Fibroblast of the aortic adventitia (primary cell): Measurements from ENCODE around the gene ZNF580. TPM values are rescaled to one million over a fixed set of nuclear protein-coding genes. Genes with fewer than 3 reads are reported as not detected.
A peak's percentile ranks its signal among the peaks of the same experiment; 100 is the strongest.

ENCODE experiments used
- DNase-seq: peaks from one replicate; pipeline ENCODE4 v3.0.0-alpha.2; 2010; ENCODE audit warnings: low read depth
- H3K4me3 ChIP-seq: 2 replicates; pipeline ENCODE4 v1.5.1; 2011; ENCODE audit warnings: low read depth, mild to moderate bottlenecking, control low read depth, low read length, moderate library complexity
- CTCF ChIP-seq: IDR thresholded peaks from 2 replicates; pipeline ENCODE4 v1.5.1; 2011; ENCODE audit warnings: mild to moderate bottlenecking, low read length, control low read depth, inconsistent platforms; ENCODE audit not compliant: insufficient read depth
- total RNA-seq: library from RNA; depleted of rRNA; stranded (reverse); fragments of >200 nt; gene quantifications from 2 replicates; pipeline ENCODE4 v1.2.3, GENCODE V29; 2012; ENCODE audit warnings: low replicate concordance

Gene ZNF580
- total RNA-seq, 1 donor: 6.3 TPM

DNA sequence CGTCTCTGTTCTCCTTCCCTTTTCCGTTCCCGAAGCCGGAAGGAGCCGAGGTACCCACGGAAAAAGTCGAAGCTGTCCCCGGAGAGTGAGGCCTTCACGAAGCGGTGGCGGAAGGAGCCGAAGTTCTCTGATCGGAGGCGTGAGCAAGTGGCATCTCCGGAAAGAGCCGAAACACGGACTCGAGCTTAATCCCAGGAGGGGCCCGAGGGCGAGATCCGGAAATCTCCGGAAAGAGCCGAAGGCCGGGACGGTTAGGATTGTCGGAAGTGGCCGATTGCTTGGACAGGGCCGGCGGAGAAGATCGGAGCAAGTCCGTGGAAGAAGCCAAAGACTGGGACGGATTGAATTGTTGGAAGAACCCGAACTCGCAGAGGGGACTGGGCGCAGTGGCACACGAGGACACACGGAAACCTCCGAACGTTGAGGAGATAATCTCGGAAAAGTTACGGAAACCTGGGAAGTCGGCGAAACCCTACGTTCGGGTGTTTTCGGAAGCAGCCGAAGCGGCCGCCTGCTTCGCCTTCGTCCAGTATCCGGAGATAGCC, 13.6 kb downstream of the ZNF580 start:
- DNase-seq: peak; percentile 100
- peak overlapping the region; percentile 92 for H3K4me3 ChIP-seq
- TF ChIP-seq CTCF: no peak

- no peak for TF ChIP-seq CTCF
- peak; percentile 61 for DNase-seq
- H3K4me3 ChIP-seq: peak within 1 kb of the TSS; percentile 92
Observed at GRCh38 chr19:55654868-55655647, 14.3 kb downstream of the ZNF580 start, which contains the start of gene U2AF2. TSS of gene U2AF2 (plus strand) at chr19:55655035. CDS start at chr19:55655105, 70 bp downstream.

- no peak for DNase-seq
- TF ChIP-seq CTCF: no peak
Observed at GRCh38 chr19:55655648-55656040, 14.8 kb downstream of the ZNF580 start.

DNA sequence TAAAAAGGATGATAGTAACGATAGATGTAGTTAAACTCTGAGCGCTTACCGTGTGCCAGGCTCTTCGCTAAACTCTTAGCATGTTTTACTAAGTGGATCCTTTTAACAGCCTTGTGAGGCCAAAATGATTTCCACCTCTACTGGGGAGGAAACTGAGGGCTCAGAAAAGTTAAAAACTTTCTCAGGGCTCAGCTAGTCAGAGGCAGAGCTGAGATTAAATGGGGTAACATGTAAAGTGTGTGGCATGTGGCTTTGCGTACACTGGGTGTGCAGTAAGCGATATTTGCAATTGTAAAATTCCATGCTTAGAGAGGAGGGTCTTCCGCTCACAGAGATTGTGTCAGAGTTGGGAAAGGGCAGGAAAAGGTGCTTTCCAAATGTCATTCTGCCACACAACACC, 15.8 kb downstream of the ZNF580 start:
- H3K4me3 ChIP-seq: peak overlapping the region; percentile 92
- DNase-seq: no peak
- TF ChIP-seq CTCF: no peak

More at GRCh38 chr19:55655648-55656040, 14.8 kb downstream of the ZNF580 start:
- H3K4me3 ChIP-seq: peak overlapping the region; percentile 92

GRCh38 chr19:55656988-55657747, 16.4 kb downstream of the ZNF580 start:
- DNase-seq: no peak
- H3K4me3 ChIP-seq: peak overlapping the region; percentile 92
- TF ChIP-seq CTCF: no peak

- no peak for DNase-seq
- no peak for TF ChIP-seq CTCF
- no peak overlapping the region for H3K4me3 ChIP-seq
Observed at GRCh38 chr19:55658846-55659459, 18.2 kb downstream of the ZNF580 start.
